Upper lobe of left lung (tissue), 4 donors: ENCODE data around the gene HELLS.

ENCODE experiments used
- EP300 ChIP-seq, 4 donors: sonication (generic); formaldehyde crosslinking; IDR thresholded peaks; one replicate each; pipeline ENCODE4 v1.5.1; 2017; ENCODE audit warnings: antibody characterized with exemption in 4 of 4, control low read depth in 2 of 4
- POLR2A ChIP-seq, 4 donors: fragments of 450-650 bp; IDR thresholded peaks; one replicate each; pipeline ENCODE4 v1.5.1; 2016 to 2017; ENCODE audit warnings: antibody characterized with exemption in 4 of 4, mild to moderate bottlenecking in 2 of 4
- POLR2AphosphoS5 ChIP-seq, 2 donors: sonication (generic); formaldehyde crosslinking; IDR thresholded peaks; one replicate each; pipeline ENCODE4 v1.5.1; 2017; ENCODE audit warnings: antibody characterized with exemption in 2 of 2
- TF ChIP-seq, protein P1 (sequence below), 6 experiments: fragments of 450-650 bp in 4 of 6; fragments of 200-600 bp in 2 of 6; sonication (generic) in 2 of 6; IDR thresholded peaks; one replicate each; pipeline ENCODE4 v1.5.1; 2016 to 2019; ENCODE audit warnings: antibody characterized with exemption in 6 of 6

DNA sequence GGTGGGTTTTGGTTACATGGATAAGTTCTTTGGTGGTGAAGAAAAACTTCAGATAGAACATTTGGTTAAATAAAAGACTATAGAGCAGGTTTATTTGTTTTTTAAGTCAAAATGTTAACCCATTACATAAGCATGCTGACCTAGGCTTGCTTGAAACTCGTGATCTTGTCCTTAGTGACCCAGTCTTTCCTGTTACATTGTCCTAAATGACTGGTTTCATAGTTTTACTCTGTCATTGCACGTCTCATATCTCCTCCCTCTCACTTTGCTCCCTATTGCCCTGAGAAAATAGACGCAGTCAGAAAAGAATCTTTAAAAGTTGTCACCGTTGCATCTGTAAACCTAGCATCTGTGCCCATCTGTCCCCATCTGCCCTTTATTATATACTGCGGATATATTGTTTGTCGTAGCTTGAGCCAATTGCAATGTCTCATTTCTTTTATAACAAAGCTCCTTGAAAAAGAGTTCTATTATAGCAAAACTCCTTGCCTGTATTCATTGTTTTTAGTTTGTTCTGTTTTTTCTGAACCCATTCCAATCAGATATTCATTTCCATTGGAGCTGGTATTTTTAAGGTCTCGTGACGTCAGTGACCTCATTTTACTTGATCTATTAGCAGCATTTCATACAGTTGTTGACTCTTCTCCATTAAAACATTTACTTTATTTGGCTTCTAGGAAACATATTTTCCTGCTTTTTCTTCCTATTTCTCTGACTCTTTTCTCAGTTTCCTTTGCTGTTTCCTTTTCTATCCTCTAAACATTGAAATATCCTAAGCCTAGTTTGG lies 57.3 kb downstream of the HELLS start:
- TF ChIP-seq, protein P1, sequence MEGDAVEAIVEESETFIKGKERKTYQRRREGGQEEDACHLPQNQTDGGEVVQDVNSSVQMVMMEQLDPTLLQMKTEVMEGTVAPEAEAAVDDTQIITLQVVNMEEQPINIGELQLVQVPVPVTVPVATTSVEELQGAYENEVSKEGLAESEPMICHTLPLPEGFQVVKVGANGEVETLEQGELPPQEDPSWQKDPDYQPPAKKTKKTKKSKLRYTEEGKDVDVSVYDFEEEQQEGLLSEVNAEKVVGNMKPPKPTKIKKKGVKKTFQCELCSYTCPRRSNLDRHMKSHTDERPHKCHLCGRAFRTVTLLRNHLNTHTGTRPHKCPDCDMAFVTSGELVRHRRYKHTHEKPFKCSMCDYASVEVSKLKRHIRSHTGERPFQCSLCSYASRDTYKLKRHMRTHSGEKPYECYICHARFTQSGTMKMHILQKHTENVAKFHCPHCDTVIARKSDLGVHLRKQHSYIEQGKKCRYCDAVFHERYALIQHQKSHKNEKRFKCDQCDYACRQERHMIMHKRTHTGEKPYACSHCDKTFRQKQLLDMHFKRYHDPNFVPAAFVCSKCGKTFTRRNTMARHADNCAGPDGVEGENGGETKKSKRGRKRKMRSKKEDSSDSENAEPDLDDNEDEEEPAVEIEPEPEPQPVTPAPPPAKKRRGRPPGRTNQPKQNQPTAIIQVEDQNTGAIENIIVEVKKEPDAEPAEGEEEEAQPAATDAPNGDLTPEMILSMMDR (IDR thresholded peaks at IDR 0.05): no peak
- TF ChIP-seq EP300 (IDR thresholded peaks at IDR 0.05) (no peak), POLR2A (IDR thresholded peaks at IDR 0.05) (no peak), POLR2AphosphoS5 (IDR thresholded peaks at IDR 0.05) (no peak)
